IPS-15b (cell line): ENCODE data around the gene AQP5.

Experiments used
- H3K27me3 ChIP-seq: one replicate; pipeline ENCODE4 v1.6.1; 2013; ENCODE audit warnings: low read length; ENCODE audit not compliant: control insufficient read depth, insufficient read depth
- H3K36me3 ChIP-seq: one replicate; pipeline ENCODE4 v1.6.1; 2013; ENCODE audit warnings: low read length; ENCODE audit not compliant: control insufficient read depth, insufficient read depth
- H3K4me1 ChIP-seq: one replicate; pipeline ENCODE4 v1.6.1; 2013; ENCODE audit warnings: mild to moderate bottlenecking, low read length; ENCODE audit not compliant: control insufficient read depth, insufficient read depth
- H3K4me3 ChIP-seq: one replicate; pipeline ENCODE4 v1.5.1; 2013; ENCODE audit warnings: low read depth, low read length
- H3K9ac ChIP-seq: one replicate; pipeline ENCODE4 v1.6.1; 2013; ENCODE audit warnings: low read depth, mild to moderate bottlenecking, low read length
- H3K9me3 ChIP-seq: one replicate; pipeline ENCODE4 v1.6.1; 2013; ENCODE audit warnings: mild to moderate bottlenecking, low read length; ENCODE audit not compliant: control insufficient read depth, insufficient read depth

Gene AQP5

DNA sequence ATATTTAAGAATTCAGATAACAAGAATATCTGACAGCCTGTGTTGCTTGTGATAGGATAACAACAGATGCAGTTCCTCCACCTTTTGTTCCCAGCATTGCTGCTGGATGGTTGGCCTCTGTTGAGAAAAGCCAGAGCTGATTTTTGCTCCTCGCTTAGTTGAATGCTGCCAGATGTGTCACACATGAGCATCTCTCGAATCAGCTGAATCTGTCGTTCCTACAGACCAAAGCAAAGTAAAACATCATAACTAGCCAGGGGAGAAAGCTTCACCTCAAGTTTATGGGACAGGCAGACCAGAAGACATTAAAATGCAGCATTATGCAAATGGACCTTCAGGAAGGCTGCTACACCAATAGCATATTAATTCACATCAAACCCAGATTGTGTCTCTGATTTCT lies 43.5 kb downstream of the AQP5 start:
- Histone ChIP-seq H3K9me3 (no peaks in the 10 kb centered on the region), H3K9ac (no peak overlapping the region), H3K36me3 (peaks cover 21% of the 10 kb centered on the region), H3K4me1 (no peaks in the 10 kb centered on the region), H3K27me3 (no peaks in the 10 kb centered on the region), H3K4me3 (no peak overlapping the region)

DNA sequence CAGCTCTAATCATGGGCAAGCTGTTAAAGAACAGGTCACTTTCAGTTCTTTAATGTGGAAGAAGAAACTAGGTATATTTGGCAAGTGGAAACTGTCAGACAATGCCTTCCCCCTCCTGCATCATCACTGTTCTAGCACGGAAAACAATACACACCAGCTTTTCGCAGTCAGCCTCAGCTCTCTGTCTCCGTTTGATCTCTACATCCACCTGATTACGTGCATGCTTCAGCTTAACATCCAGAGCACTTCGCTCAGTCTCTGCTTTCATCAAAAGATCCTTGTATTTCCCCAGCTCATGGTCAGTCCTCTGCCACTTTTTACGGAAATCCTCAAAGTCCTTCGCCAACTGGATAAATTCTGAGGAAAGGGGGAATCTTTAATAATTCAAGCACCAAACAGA lies 44.6 kb downstream of the AQP5 start:
- no peak overlapping the region for H3K4me3 ChIP-seq
- H3K36me3 ChIP-seq = peaks cover 19% of the 10 kb centered on the region
- H3K9me3 ChIP-seq = no peaks in the 10 kb centered on the region
- no peak overlapping the region for H3K9ac ChIP-seq
- no peaks in the 10 kb centered on the region for H3K4me1 ChIP-seq
- no peaks in the 10 kb centered on the region for H3K27me3 ChIP-seq

DNA sequence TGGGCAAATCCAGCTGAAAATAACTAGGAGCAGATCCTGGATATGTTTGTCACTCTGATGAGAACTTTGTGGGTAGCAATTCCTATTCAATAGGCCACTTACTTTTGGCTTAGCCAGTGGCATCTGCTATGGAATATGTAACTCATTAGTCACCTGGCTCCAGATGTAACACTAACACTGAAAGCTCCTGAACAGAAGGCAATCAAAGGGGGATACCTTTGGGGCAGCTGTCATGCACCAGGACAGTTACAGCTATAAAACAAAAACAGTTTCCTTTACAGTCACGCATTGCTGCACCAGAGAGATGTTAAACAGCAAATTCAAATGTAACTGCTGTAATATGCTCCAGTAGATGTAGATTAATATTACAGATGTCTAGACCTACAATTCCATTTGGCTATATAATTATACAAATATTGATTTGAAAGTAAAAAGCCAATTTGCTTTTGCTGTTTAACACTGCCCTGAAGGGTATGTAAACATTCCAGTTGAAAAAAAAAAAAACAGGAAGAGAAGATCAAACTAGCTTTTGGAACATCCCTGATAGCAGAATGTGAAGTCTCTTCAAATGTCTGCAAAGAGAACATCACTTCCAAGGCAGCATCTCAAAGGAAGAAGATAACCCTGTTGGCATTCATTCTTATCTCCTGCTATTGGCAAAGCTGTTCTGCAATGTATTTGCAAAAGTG lies 45.2 kb downstream of the AQP5 start:
- H3K9ac ChIP-seq = no peak overlapping the region
- H3K4me3 ChIP-seq = no peak overlapping the region
- no peaks in the 10 kb centered on the region for H3K4me1 ChIP-seq
- H3K36me3 ChIP-seq = peaks cover 17% of the 10 kb centered on the region
- no peaks in the 10 kb centered on the region for H3K27me3 ChIP-seq
- H3K9me3 ChIP-seq = no peaks in the 10 kb centered on the region

DNA sequence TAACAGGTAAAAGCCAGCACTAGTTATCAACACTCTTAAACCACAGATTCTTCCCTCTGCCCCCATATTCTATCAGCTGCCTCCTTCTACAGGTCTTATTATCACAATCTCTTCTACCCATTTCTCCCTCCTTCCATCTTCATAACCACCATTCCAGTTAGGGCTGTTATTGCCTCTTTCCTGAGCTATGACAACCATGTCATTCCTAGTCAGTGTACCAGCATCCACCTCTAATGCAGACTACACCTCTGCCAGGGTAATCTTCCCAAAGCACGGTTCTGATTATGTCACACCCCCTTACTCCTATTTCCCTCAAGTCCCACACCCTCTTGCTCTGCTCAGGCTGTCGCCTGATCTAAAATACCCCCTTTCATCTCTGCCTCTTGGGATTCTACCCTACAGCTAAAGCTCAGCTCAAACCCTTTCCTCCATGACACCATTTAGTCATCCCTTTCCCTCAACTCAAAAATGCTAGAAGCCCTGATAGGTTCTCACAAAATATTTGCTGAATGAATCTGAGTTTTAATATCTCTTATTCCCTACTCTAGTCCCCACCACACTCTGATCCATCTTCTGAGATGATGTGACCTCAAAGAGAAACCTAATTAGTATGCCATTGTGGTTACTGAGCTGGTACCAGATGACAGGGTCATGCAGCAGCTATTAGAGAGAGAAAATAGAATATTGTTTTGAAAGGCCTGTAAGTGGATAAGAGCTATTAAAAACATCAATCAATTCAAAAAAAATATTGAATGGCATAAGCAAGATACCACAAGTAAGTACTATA lies 51.9 kb downstream of the AQP5 start:
- Histone ChIP-seq H3K4me3 (no peak overlapping the region), H3K4me1 (peaks cover 4% of the 10 kb centered on the region), H3K9ac (no peak overlapping the region), H3K9me3 (no peaks in the 10 kb centered on the region), H3K36me3 (peaks cover 11% of the 10 kb centered on the region), H3K27me3 (no peaks in the 10 kb centered on the region)

DNA sequence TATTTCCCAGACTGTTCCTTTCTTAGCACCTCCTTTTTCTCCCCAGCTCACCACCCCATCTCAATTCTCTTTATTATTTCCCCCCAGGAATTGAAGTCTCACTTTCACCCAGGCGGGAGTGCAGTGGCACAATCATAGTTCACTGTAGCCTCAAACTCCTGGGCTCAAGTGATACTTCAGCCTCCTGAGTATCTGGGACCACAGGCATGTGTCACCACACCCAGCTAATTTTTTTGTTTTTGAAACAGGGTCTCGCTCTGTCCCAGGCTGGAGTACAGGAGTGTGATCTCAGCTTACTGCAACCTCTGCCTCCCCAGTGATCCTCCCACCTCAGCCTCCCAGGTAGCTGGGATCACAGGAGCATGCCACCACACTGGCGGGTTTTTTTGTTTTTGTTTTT lies 52.7 kb downstream of the AQP5 start:
- Histone ChIP-seq H3K9ac (no peak overlapping the region), H3K4me3 (no peak overlapping the region), H3K27me3 (no peaks in the 10 kb centered on the region), H3K36me3 (peaks cover 11% of the 10 kb centered on the region), H3K9me3 (no peaks in the 10 kb centered on the region), H3K4me1 (peaks cover 4% of the 10 kb centered on the region)
